ENCODE data around the gene VILL. TPM values are rescaled to one million over a fixed set of nuclear protein-coding genes. Genes with fewer than 3 reads are reported as not detected.

The VILL gene
- total and polyA plus RNA-seq, 10 of the 15 experiments (the other 5 are each of a cell fraction or from before 2014, with no cell fraction given) = 0.15 to 5.4 (median 2.1) TPM; not detected in 1

- no peaks in the 10 kb centered on the region for H3K36me3 ChIP-seq (ENCODE audit: control insufficient read depth in 2 of 2, insufficient read depth in 2 of 2, low read length in 1 of 2)
- no peaks in the 10 kb centered on the region for H4K20me1 ChIP-seq (ENCODE audit: control insufficient read depth, insufficient read depth)
- peaks cover 0 to 3% of the 10 kb centered on the region in 2 experiments; a peak in 2 of 4 replicates for H3K27me3 ChIP-seq (replicated peaks in 1 of 2; ENCODE audit: control insufficient read depth in 2 of 2, insufficient read depth in 2 of 2, low read length in 1 of 2)
- no peak overlapping the region for H3K4me3 ChIP-seq
- H3K9me3 ChIP-seq (replicated peaks; ENCODE audit: control insufficient read depth, insufficient read depth, low read length) = no peaks in the 10 kb centered on the region
- CTCF ChIA-PET = interaction anchor here (0.6 kb wide), 1 partner anchor 582 kb away, joined by 6 read pairs; no protein-coding TSS in a partner anchor
- POLR2A ChIA-PET = no interaction called here
- SMC1A ChIA-PET (ENCODE audit: uncharacterized antibody, unreplicated experiment) = no interaction called here
- DNase-seq (ENCODE audit: low read depth, low spot score) (no peak), FAIRE-seq (no peak), ATAC-seq (no peak)
- H3K9ac ChIP-seq (ENCODE audit: control insufficient read depth, insufficient read depth, low read length) = no peak overlapping the region
- BruUV-seq (replicated peaks) = no TSS peak
- no peaks in the 10 kb centered on the region for H3K79me2 ChIP-seq (ENCODE audit: control insufficient read depth, insufficient read depth, low read length)
- TF ChIP-seq SIX5 (IDR thresholded peaks at IDR 0.05; ENCODE audit: low read depth, low read length, severe bottlenecking) (no peak), CTCF (IDR thresholded peaks at IDR 0.05 in 2 of 3, conservative IDR thresholded peaks at IDR 0.05 in 1 of 3; ENCODE audit: control insufficient read depth in 2 of 3, extremely low read depth in 1 of 3, insufficient read depth in 1 of 3, low read depth in 3 of 3, low read length in 3 of 3) (no peak), ZNF384 (IDR thresholded peaks at IDR 0.05; ENCODE audit: borderline replicate concordance, low read depth, low read length) (no peak), TCF12 (IDR thresholded peaks at IDR 0.05; ENCODE audit: low read depth, low read length) (no peak), HSF1 (IDR thresholded peaks at IDR 0.05; ENCODE audit: low read depth, low read length) (no peak), PAX8 (IDR thresholded peaks at IDR 0.05) (no peak), CREB1 (IDR thresholded peaks at IDR 0.05; ENCODE audit: low read depth) (no peak), EP300 (IDR thresholded peaks at IDR 0.05; ENCODE audit: borderline replicate concordance in 1 of 2, control insufficient read depth in 1 of 2, low read depth in 2 of 2, low read length in 2 of 2) (no peak), KAT2A (conservative IDR thresholded peaks at IDR 0.05; ENCODE audit: control insufficient read depth, low read depth, low read length) (no peak), HDAC2 (IDR thresholded peaks at IDR 0.05) (no peak), PML (IDR thresholded peaks at IDR 0.05; ENCODE audit: low read length) (no peak)
- H2AFZ ChIP-seq (ENCODE audit: control insufficient read depth, low read depth, low read length) = no peak overlapping the region
- RAD21 ChIA-PET (ENCODE audit: unreplicated experiment) = no interaction called here
- peaks cover 12% of the 10 kb centered on the region for H3K4me1 ChIP-seq (ENCODE audit: control insufficient read depth, insufficient read depth, low read length)
- no peak overlapping the region for H3K4me2 ChIP-seq (ENCODE audit: control insufficient read depth, insufficient read depth)
- intact Hi-C loops (cut with micrococcal nuclease; ENCODE audit: unreplicated experiment) = no loop called here
- in situ Hi-C loops (cut with MboI) = no loop called here
- WGBS (ENCODE audit: insufficient coverage, insufficient replicate concordance, low lambda C conversion rate, missing lambda C conversion rate) = 71% methylated on average over 4 of the region's 4 CpGs
- H3K27ac ChIP-seq (ENCODE audit: control insufficient read depth, insufficient read depth) = no peak overlapping the region
These were observed 52.9 kb downstream of the VILL start for GRCh38 chr3:38043486-38043885.
